Epithelial cell of prostate (primary cell): Measurements from ENCODE around the gene MDFIC.

Source experiments
- DNase-seq: peaks from one replicate; pipeline ENCODE4 v3.0.0-alpha.2; 2011; ENCODE audit warnings: low read depth, low spot score
- H3K27ac ChIP-seq: fragments of 450-650 bp; 2 replicates; pipeline ENCODE4 v1.5.1; 2017; ENCODE audit warnings: mild to moderate bottlenecking

MDFIC gene

GRCh38 chr7:114986190-114987180 is 64.6 kb downstream of the MDFIC start:
- peak overlapping the region; percentile 21 for H3K27ac ChIP-seq
- no peak for DNase-seq

DNA sequence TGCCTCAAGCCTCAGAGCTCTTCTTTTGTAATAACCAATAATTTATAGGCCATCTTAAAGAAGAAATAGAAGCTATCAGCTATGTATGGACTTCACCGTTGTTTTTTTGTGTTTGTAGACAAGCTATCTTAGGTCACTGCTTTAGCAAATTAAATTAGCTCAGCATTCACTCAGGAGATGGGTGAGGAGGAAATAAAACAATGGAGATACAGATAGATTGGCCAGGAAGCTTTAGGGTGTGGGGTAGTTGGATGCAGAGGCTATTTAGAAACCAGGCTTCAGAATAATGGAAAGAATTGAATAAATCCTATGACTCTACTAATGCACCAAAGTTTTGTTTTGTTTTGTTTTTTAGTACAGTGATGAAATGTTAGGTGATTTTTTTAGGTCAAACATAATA is 66.1 kb downstream of the MDFIC start:
- no peak for DNase-seq
- no peak overlapping the region for H3K27ac ChIP-seq

- no peak overlapping the region for H3K27ac ChIP-seq
- DNase-seq: no peak
Measured at GRCh38 chr7:114988755-114989375, 67.0 kb downstream of the MDFIC start.

GRCh38 chr7:114989531-114989930 is 67.6 kb downstream of the MDFIC start:
- no peak overlapping the region for H3K27ac ChIP-seq
- no peak for DNase-seq

- DNase-seq: no peak
- H3K27ac ChIP-seq: no peak overlapping the region
Measured at GRCh38 chr7:114997487-114998404, 75.9 kb downstream of the MDFIC start.

GRCh38 chr7:115004121-115004520 is 82.2 kb downstream of the MDFIC start:
- H3K27ac ChIP-seq: no peak overlapping the region
- DNase-seq: peak; percentile 39

GRCh38 chr7:115005251-115005650 is 83.4 kb downstream of the MDFIC start:
- DNase-seq: no peak
- H3K27ac ChIP-seq: no peak overlapping the region

DNA sequence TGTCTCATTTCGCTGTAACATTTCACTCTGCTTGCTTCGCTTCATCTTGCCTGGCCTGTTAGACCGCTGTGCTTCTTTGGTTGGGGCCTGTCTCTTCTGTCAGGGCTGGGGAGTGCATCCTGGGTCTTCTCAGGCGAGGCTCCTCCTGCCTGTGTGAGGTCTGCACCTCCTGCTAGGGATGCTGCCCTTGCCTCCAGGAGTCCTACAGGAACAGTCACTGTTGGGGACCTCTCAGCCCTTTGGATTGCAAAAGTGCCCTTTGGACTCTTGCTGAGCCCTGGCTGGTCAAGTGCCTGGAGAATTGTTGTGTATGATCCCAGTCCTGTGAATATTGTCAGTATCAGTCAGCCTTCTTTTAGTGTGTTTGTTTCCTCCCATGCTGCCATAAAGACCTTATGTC is 84.1 kb downstream of the MDFIC start:
- DNase-seq: no peak
- H3K27ac ChIP-seq: no peak overlapping the region

GRCh38 chr7:115007751-115008150 is 85.9 kb downstream of the MDFIC start:
- DNase-seq: no peak
- no peak overlapping the region for H3K27ac ChIP-seq

- no peak overlapping the region for H3K27ac ChIP-seq
Measured at GRCh38 chr7:115008465-115009114, 86.7 kb downstream of the MDFIC start.

DNA sequence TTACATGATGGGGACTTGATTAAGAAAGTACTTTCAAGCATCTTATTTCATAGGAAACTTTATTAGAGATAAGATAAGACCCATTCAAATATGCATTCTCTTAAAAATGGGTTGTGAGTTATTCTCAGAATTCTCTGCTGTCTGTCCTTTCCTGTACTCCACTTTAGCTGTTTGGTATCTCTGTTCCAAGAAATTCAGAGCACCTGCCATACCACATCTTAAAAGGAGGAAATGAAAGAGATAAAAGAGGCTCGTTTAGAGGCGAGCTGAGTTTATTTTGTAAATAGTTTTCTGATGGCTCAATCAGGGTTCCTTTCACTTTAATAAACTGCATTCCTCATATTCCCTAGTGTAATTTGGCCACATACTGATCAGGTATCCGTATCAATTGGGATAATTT is 87.2 kb downstream of the MDFIC start:
- H3K27ac ChIP-seq: no peak overlapping the region
- no peak for DNase-seq

More at GRCh38 chr7:115008465-115009114, 86.7 kb downstream of the MDFIC start:
- DNase-seq: no peak

GRCh38 chr7:115009736-115010440 is 88.0 kb downstream of the MDFIC start:
- DNase-seq: no peak
- H3K27ac ChIP-seq: no peak overlapping the region

DNA sequence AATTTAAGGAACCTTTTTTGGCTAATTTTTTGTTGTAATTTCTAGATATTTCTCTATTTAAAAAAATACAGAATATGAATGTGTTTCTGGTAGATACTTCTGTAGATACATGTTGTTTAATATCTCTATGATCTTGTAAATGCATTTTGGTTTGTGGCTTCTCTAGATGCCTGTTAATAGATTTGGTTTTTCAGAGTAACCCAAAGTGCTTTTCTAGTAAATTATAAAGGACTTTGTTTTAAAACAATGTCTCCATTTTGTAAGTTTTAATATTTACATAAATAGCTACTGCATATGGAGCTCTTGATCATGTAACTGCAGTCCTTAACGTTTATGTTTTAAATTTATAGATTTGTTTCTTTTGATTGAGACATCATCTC is 88.5 kb downstream of the MDFIC start:
- H3K27ac ChIP-seq: no peak overlapping the region
- DNase-seq: no peak

DNA sequence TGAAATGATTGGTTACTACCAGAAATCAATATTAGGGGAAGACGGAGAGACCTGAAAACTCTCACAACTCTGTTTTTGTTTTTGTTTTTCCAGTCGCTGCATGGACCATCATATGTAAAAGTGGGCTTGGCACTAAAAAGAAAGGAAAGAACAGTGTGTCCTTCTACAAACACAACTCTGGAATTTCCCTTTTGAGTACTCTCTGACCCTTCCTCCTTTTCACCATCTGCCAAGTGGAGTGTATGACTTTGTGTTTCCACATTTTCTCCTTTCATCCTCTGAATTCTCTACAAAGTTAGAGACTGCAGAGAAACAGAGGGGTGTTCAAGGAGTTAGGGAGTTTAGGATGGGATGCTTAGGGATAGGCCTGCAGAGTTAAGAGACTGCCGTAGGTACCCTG is 92.0 kb downstream of the MDFIC start:
- no peak overlapping the region for H3K27ac ChIP-seq
- DNase-seq: no peak

DNA sequence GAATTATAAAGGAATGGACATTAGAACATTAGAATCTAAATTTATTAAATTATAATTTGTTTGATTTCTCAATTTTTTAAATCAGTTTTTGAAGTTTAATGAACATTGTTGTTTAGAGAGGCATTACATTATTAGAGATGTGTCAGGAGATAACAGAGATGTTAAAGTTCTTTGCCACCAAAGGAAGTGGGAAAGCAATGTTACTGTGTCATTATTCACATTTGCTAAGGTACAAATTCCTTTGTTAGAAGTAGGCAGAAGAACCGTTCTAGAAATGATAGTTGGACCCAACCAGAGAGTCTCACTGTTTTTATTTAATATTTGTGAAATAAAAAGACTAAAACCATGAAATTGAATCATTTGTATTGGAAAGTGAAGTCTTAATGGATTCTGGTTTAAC is 92.9 kb downstream of the MDFIC start:
- no peak overlapping the region for H3K27ac ChIP-seq

DNA sequence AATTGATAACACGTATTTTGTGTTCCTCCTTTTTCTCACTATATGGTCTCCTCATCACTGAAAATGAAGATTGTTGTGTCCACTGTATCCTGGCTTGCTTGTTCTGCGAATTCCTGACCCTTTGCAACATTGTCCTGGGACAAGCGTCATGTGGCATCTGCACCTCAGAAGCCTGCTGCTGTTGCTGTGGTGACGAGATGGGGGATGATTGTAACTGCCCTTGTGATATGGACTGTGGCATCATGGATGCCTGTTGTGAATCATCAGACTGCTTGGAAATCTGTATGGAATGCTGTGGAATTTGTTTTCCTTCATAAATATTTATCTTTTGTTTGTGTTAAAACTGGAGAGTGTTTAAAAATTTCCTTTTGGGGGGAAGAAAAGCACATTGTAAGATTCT is 93.7 kb downstream of the MDFIC start:
- DNase-seq: no peak
- no peak overlapping the region for H3K27ac ChIP-seq

More for the DNA sequence above, 92.9 kb downstream of the MDFIC start:
- no peak for DNase-seq

DNA sequence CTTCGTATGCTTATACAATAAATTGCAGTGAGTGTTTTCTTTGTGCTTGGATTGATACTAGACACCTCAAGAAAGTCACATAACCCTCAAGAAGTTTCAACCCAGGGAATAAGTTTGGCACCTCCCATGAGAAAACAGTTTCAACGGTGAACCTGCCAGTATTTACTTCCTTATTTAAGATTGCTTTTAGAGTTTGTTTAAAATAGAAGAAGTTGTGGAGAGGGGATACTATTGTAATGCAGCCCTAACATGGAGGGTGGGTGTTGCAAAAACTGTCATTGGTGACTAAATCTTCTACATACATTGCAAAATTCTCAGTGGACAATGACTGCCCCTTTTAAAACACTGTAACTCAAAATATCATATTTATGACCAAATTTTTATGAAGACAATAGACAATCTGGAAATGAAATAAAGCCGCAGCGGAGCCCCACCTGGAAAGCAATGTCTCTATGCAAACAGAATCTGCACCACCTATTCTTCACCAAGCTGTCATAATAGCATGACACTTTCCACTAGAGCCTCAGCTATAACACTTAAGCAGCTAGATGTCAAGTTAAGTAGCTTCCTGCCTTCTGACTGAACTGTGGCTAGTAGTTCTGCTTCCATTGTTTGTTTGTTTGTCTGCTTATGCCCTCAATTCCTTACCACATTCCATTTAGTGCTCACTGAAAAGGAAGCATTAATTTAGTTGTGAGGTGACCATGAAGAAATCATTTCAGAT is 98.2 kb downstream of the MDFIC start:
- H3K27ac ChIP-seq: no peak overlapping the region
- no peak for DNase-seq

- no peak overlapping the region for H3K27ac ChIP-seq
- DNase-seq: no peak
Measured at GRCh38 chr7:115023219-115023618, 101.3 kb downstream of the MDFIC start.

- H3K27ac ChIP-seq: no peak overlapping the region
- DNase-seq: no peak
Measured at GRCh38 chr7:115024276-115024675, 102.4 kb downstream of the MDFIC start.
